SJSA1 (cell line): ENCODE measurements around the gene CIB4. TPM values are rescaled to one million over a fixed set of nuclear protein-coding genes. Genes with fewer than 3 reads are reported as not detected.
A peak's percentile ranks its signal among the peaks of the same experiment; 100 is the strongest.

ENCODE experiments used
- DNase-seq, 2 experiments: peaks; one replicate each; pipeline ENCODE4 v3.0.0-alpha.2; 2015 to 2020; ENCODE audit warnings: low spot score in 2 of 2, low read depth in 1 of 2
- H3K27ac ChIP-seq: fragments of 250-450 bp; sonication (Bioruptor Pico); 2 replicates; pipeline ENCODE4 v1.5.1; 2020; ENCODE audit warnings: mild to moderate bottlenecking, moderate library complexity
- H3K27me3 ChIP-seq: fragments of 250-450 bp; sonication (Bioruptor Pico); replicated peaks from 2 replicates; pipeline ENCODE4 v1.5.1; 2020; ENCODE audit warnings: mild to moderate bottlenecking, moderate library complexity
- H3K36me3 ChIP-seq: fragments of 250-450 bp; sonication (Bioruptor Pico); 2 replicates; pipeline ENCODE4 v1.5.1; 2020; ENCODE audit warnings: mild to moderate bottlenecking
- H3K4me1 ChIP-seq: fragments of 250-450 bp; sonication (Bioruptor Pico); replicated peaks from 2 replicates; pipeline ENCODE4 v1.6.1; 2021; ENCODE audit warnings: mild to moderate bottlenecking
- H3K4me3 ChIP-seq: fragments of 250-450 bp; sonication (Bioruptor Pico); 2 replicates; pipeline ENCODE4 v1.5.1; 2020; ENCODE audit warnings: mild to moderate bottlenecking
- H3K9me3 ChIP-seq: fragments of 250-450 bp; sonication (Bioruptor Pico); replicated peaks from 2 replicates; pipeline ENCODE4 v1.5.1; 2020; ENCODE audit warnings: mild to moderate bottlenecking
- total RNA-seq: library from RNA; depleted of rRNA; stranded (reverse); fragments of >200 nt; shearing (Covaris generic); gene quantifications from 2 replicates; pipeline ENCODE4 v1.2.3, GENCODE V29; 2014

Gene CIB4
- total RNA-seq, 1 experiment from 2014 or later, result not detected

GRCh38 chr2:26579723-26580040 is 61.5 kb downstream of the CIB4 start:
- Histone ChIP-seq H3K4me3 (no peak overlapping the region), H3K4me1 (no peaks in the 10 kb centered on the region), H3K9me3 (no peaks in the 10 kb centered on the region), H3K27me3 (peaks cover 26% of the 10 kb centered on the region), H3K36me3 (no peaks in the 10 kb centered on the region), H3K27ac (no peak overlapping the region)
- no peak for DNase-seq

GRCh38 chr2:26579025-26579722 is 62.0 kb downstream of the CIB4 start:
- peaks cover 21% of the 10 kb centered on the region for H3K27me3 ChIP-seq
- no peak for DNase-seq
- H3K4me1 ChIP-seq, result no peaks in the 10 kb centered on the region
- H3K36me3 ChIP-seq, result no peaks in the 10 kb centered on the region
- no peak overlapping the region for H3K4me3 ChIP-seq
- no peak overlapping the region for H3K27ac ChIP-seq
- no peaks in the 10 kb centered on the region for H3K9me3 ChIP-seq

- no peak overlapping the region for H3K27ac ChIP-seq
- no peaks in the 10 kb centered on the region for H3K36me3 ChIP-seq
- H3K27me3 ChIP-seq, result peaks cover 19% of the 10 kb centered on the region
- no peak for DNase-seq
- H3K4me1 ChIP-seq, result no peaks in the 10 kb centered on the region
- H3K4me3 ChIP-seq, result no peak overlapping the region
- H3K9me3 ChIP-seq, result no peaks in the 10 kb centered on the region
Measured at GRCh38 chr2:26578581-26578980, 62.6 kb downstream of the CIB4 start.

GRCh38 chr2:26578113-26578458 is 63.1 kb downstream of the CIB4 start:
- H3K27ac ChIP-seq, result no peak overlapping the region

DNA sequence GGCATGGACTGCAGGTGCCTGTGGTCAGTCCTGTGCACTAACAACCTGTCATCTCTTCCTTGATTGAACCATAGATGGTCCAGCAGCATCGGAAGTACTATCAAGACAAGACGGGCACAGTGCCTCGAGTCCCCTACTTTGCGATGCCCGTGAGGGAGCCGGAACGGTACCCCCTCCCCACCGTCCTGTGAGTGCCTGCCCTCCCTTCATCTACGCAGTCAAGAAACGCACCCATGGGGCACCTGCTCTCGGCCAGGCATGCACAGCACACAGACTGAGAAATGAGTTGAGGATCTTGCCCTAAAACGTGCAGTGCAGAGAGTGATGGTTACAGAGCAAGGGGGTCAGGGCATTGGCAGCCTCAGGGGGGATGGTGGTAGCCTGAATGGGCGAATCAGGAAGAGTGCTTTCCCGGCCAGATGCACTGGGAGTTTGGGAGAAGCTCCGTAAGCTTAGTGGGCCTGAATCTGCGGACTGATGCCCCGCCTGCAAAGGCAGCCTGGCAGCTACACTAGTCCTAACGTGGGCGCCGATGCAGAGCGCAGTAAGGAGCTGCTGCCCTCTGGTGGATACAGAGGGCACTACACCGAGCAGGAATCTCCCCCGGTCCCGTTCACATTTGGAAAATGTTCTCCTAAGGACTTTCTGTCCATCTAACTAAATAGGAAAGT is 63.6 kb downstream of the CIB4 start:
- Histone ChIP-seq H3K4me1 (no peaks in the 10 kb centered on the region), H3K27me3 (peaks cover 18% of the 10 kb centered on the region), H3K4me3 (no peak overlapping the region), H3K36me3 (no peaks in the 10 kb centered on the region), H3K9me3 (no peaks in the 10 kb centered on the region), H3K27ac (no peak overlapping the region)
- DNase-seq, result peak; percentile 39 to 61

More at GRCh38 chr2:26578113-26578458, 63.1 kb downstream of the CIB4 start:
- Histone ChIP-seq H3K9me3 (no peaks in the 10 kb centered on the region), H3K4me1 (no peaks in the 10 kb centered on the region), H3K4me3 (no peak overlapping the region), H3K36me3 (no peaks in the 10 kb centered on the region), H3K27me3 (peaks cover 21% of the 10 kb centered on the region)
- DNase-seq, result no peak

DNA sequence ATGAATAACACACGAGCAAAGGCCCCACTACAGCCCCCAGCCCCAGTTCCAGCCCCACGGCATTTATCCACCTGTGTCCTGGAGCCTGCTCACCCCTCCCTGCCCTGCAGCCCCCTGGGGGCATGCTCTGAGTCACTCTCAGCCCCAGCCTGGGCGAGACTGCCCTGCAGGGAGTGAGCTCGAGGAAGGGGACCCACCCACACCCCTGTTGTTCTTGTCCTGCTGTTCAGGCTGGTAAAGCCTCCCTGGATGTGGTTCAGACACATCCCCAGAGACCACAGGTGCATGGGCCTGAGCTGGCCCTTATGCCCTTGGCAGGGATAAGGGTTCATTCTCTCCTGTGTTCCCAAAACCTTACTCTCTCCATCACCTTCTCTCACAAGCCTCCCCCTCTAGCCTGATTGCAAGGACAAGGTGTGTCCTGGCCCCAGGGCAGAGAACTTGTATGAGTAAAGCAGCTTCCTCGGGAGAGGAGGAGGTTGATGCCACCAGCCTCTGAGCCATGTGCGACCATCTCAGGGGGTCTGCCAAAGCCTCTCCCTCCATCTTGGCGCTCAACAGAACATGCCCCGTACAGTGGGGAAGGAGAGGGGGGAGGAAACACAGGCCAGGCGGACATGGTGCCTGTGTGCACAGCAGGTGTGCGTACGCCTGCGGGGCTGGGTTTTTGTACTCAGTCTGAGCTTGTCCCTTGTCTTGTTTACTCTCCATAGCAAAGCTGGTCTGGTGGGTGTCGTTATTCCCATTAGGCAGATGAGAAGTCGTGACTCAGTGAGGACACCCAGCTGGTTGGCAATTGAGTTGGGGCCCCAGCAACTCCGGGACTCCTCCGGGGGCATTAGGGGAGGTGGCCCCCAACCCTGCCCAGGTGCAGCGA is 64.4 kb downstream of the CIB4 start:
- H3K27me3 ChIP-seq, result peaks cover 22% of the 10 kb centered on the region
- H3K27ac ChIP-seq, result no peak overlapping the region
- no peaks in the 10 kb centered on the region for H3K9me3 ChIP-seq
- DNase-seq, result no peak
- no peaks in the 10 kb centered on the region for H3K36me3 ChIP-seq
- H3K4me1 ChIP-seq, result no peaks in the 10 kb centered on the region
- no peak overlapping the region for H3K4me3 ChIP-seq

- no peak overlapping the region for H3K27ac ChIP-seq
- no peaks in the 10 kb centered on the region for H3K9me3 ChIP-seq
- no peaks in the 10 kb centered on the region for H3K36me3 ChIP-seq
- no peak for DNase-seq
- peaks cover 24% of the 10 kb centered on the region for H3K27me3 ChIP-seq
- no peak overlapping the region for H3K4me3 ChIP-seq
- no peaks in the 10 kb centered on the region for H3K4me1 ChIP-seq
Measured at GRCh38 chr2:26575836-26576564, 65.2 kb downstream of the CIB4 start.

GRCh38 chr2:26574900-26575560 is 66.1 kb downstream of the CIB4 start:
- Histone ChIP-seq H3K4me1 (no peaks in the 10 kb centered on the region), H3K9me3 (no peaks in the 10 kb centered on the region), H3K27ac (no peak overlapping the region), H3K36me3 (no peaks in the 10 kb centered on the region), H3K4me3 (no peak overlapping the region), H3K27me3 (peaks cover 21% of the 10 kb centered on the region; the same call in 1 of the 2 replicates)
- no peak for DNase-seq

GRCh38 chr2:26574066-26574899 is 66.9 kb downstream of the CIB4 start:
- Histone ChIP-seq H3K27ac (no peak overlapping the region), H3K36me3 (no peaks in the 10 kb centered on the region), H3K4me3 (no peak overlapping the region), H3K9me3 (no peaks in the 10 kb centered on the region), H3K27me3 (peaks cover 24% of the 10 kb centered on the region; the same call in 1 of the 2 replicates), H3K4me1 (no peaks in the 10 kb centered on the region)
- no peak for DNase-seq

DNA sequence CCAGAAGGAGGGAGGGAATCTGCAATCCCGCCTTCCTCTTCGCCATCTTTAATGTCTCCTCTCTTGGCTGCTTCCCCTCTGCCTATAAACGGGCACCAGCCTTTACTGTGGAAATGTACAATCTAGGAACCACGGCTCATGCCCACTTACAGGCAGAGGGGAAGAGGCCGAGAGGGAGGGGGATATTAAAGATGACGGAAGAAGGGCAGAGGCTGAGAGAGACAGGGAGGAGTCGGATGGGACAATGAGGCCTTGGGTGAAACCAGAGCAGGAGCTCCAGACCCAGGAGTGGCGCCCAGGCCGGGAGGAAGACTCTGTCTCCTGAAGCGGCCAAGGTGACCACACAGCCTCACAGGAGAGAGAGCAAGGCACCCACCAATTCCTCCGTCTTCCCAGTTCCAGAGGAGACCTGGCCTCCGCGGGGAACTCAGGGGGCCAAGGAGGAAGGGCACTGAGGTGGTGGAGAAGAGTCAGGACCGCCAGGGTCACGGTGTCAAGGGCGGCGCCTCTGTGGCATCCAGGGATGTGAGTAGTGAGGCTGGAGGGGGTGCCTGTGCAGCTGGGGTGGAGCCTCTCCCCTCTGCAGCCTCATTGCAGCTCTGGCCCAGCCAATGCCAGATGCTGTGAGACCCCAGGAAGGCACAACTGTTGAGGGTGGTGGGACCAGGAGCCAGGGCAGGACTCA is 67.8 kb downstream of the CIB4 start:
- Histone ChIP-seq H3K36me3 (no peaks in the 10 kb centered on the region), H3K27me3 (peaks cover 25% of the 10 kb centered on the region; the same call in 1 of the 2 replicates), H3K4me3 (no peak overlapping the region), H3K27ac (no peak overlapping the region), H3K9me3 (no peaks in the 10 kb centered on the region), H3K4me1 (no peaks in the 10 kb centered on the region)
- no peak for DNase-seq

DNA sequence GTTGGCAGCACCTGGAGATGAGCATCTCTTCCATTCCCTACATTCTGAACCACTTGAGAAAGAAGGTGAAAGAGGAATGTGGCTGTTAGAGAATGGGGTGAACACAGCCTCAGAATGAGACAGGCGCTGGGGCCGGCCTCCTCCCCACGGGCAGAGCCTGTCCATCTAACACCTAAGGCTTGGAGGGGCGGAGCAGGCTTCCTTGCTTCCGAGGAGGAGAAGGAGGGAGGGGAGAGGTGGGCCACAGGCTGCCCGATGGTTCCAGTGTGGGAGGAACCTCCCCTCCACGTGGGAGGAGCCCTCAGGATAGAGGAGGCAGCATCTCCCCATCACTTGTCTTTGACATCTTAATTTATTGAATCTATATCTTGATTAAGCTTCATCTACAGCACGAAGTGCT is 68.6 kb downstream of the CIB4 start:
- Histone ChIP-seq H3K9me3 (no peaks in the 10 kb centered on the region), H3K27ac (no peak overlapping the region), H3K27me3 (peaks cover 27% of the 10 kb centered on the region; the same call in 1 of the 2 replicates), H3K4me3 (no peak overlapping the region), H3K36me3 (no peaks in the 10 kb centered on the region), H3K4me1 (no peaks in the 10 kb centered on the region)
- DNase-seq, result no peak

GRCh38 chr2:26571316-26571715 is 69.8 kb downstream of the CIB4 start:
- Histone ChIP-seq H3K27ac (no peak overlapping the region), H3K27me3 (peaks cover 37% of the 10 kb centered on the region), H3K9me3 (no peaks in the 10 kb centered on the region), H3K4me1 (no peaks in the 10 kb centered on the region), H3K36me3 (no peaks in the 10 kb centered on the region), H3K4me3 (no peak overlapping the region)
- no peak for DNase-seq
